ENCODE data around the gene SMAD2. TPM values are rescaled to one million over a fixed set of nuclear protein-coding genes. Genes with fewer than 3 reads are reported as not detected.

Gene SMAD2
- 100 to 1,000 TPM in 1 of 2 donors, 10 to 100 TPM in 1; 60.0 to 101 TPM for total RNA-seq

- Histone ChIP-seq H3K36me3 (no peaks in the 10 kb centered on the region), H3K27me3 (replicated peaks; ENCODE audit: insufficient read depth) (no peaks in the 10 kb centered on the region), H3K4me1 (ENCODE audit: control insufficient read depth in 1 of 2, low read depth in 2 of 2) (peaks cover 25 to 38% of the 10 kb centered on the region in 2 donors), H3K27ac (peak within 1 kb of the TSS; percentile 83 to 95), H3K9me3 (no peaks in the 10 kb centered on the region), H3K4me3 (peak within 1 kb of the TSS; percentile 100)
- peak; percentile 63 for ATAC-seq (ENCODE audit: insufficient number of reproducible peaks, low FRiP score, low read depth)
- no peak for TF ChIP-seq CTCF (IDR thresholded peaks at IDR 0.05)
- DNase-seq (ENCODE audit: low spot score) = peak; percentile 23
Measured at GRCh38 chr18:47930199-47930930, at the start of gene SMAD2. Gene SMAD2, minus strand, starts transcription at chr18:47930659. Its CDS starts 33,903 bp downstream, at chr18:47896756.

GRCh38 chr18:47979611-47980200 lies 49.2 kb upstream of the SMAD2 start:
- Histone ChIP-seq H3K4me1 (ENCODE audit: control insufficient read depth in 1 of 2, low read depth in 2 of 2) (no peaks in the 10 kb centered on the region), H3K36me3 (no peaks in the 10 kb centered on the region), H3K9me3 (no peaks in the 10 kb centered on the region), H3K27ac (no peak overlapping the region), H3K4me3 (no peak overlapping the region), H3K27me3 (replicated peaks; ENCODE audit: insufficient read depth) (no peaks in the 10 kb centered on the region)
- TF ChIP-seq CTCF (IDR thresholded peaks at IDR 0.05) = no peak
- DNase-seq (ENCODE audit: low spot score) (no peak), ATAC-seq (ENCODE audit: insufficient number of reproducible peaks, low FRiP score, low read depth) (no peak)

DNA sequence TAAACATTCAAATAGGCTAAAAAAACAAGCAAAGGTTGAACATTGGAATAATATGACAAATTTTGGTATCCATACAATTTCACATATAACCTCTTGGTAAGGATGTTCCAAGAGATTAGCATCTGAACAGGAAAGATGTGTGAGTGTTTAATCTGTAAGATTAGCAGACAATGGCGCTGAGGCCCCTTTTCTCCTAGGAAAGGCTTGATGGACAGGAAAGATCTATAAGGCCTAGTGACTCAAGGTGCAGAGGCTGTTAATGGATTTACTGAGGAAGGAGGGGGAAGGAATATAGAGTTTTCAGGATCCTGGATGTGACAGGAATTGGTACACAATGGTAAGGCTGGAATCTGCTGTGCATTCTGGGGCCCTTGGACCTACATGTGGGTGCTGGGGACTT lies 48.1 kb upstream of the SMAD2 start:
- ATAC-seq (ENCODE audit: insufficient number of reproducible peaks, low FRiP score, low read depth) = no peak
- H3K4me1 ChIP-seq (ENCODE audit: control insufficient read depth in 1 of 2, low read depth in 2 of 2) = no peaks in the 10 kb centered on the region
- TF ChIP-seq CTCF (IDR thresholded peaks at IDR 0.05) = no peak
- no peak overlapping the region for H3K27ac ChIP-seq
- H3K27me3 ChIP-seq (replicated peaks; ENCODE audit: insufficient read depth) = no peaks in the 10 kb centered on the region
- no peaks in the 10 kb centered on the region for H3K36me3 ChIP-seq
- H3K9me3 ChIP-seq = no peaks in the 10 kb centered on the region
- H3K4me3 ChIP-seq = no peak overlapping the region
- no peak for DNase-seq (ENCODE audit: low spot score)

- ATAC-seq (ENCODE audit: insufficient number of reproducible peaks, low FRiP score, low read depth) = no peak
- TF ChIP-seq CTCF (IDR thresholded peaks at IDR 0.05) = no peak
- Histone ChIP-seq H3K9me3 (no peaks in the 10 kb centered on the region), H3K36me3 (no peaks in the 10 kb centered on the region), H3K4me1 (ENCODE audit: control insufficient read depth in 1 of 2, low read depth in 2 of 2) (no peaks in the 10 kb centered on the region), H3K27ac (no peak overlapping the region), H3K4me3 (no peak overlapping the region), H3K27me3 (replicated peaks; ENCODE audit: insufficient read depth) (no peaks in the 10 kb centered on the region)
- no peak for DNase-seq (ENCODE audit: low spot score)
Measured at GRCh38 chr18:47978141-47978540, 47.7 kb upstream of the SMAD2 start.

- no peak for TF ChIP-seq CTCF (IDR thresholded peaks at IDR 0.05)
- no peak overlapping the region for H3K27ac ChIP-seq
- H3K27me3 ChIP-seq (replicated peaks; ENCODE audit: insufficient read depth) = no peaks in the 10 kb centered on the region
- no peaks in the 10 kb centered on the region for H3K9me3 ChIP-seq
- H3K4me1 ChIP-seq (ENCODE audit: control insufficient read depth in 1 of 2, low read depth in 2 of 2) = no peaks in the 10 kb centered on the region
- no peaks in the 10 kb centered on the region for H3K36me3 ChIP-seq
- no peak overlapping the region for H3K4me3 ChIP-seq
- DNase-seq (ENCODE audit: low spot score) = no peak
- ATAC-seq (ENCODE audit: insufficient number of reproducible peaks, low FRiP score, low read depth) = no peak
Measured at GRCh38 chr18:47975701-47976100, 45.2 kb upstream of the SMAD2 start.

Data from thoracic aorta (tissue), 2 donors.